GM18517 (cell line): ENCODE results near the gene NKAIN4.

Source experiments
- ATAC-seq: cut with Tn5 transposase; IDR thresholded peaks from one replicate; pipeline ENCODE4 v1.9.1; 2021; ENCODE audit warnings: mild to moderate bottlenecking, moderate library complexity; ENCODE audit not compliant: unreplicated experiment

Gene NKAIN4

DNA sequence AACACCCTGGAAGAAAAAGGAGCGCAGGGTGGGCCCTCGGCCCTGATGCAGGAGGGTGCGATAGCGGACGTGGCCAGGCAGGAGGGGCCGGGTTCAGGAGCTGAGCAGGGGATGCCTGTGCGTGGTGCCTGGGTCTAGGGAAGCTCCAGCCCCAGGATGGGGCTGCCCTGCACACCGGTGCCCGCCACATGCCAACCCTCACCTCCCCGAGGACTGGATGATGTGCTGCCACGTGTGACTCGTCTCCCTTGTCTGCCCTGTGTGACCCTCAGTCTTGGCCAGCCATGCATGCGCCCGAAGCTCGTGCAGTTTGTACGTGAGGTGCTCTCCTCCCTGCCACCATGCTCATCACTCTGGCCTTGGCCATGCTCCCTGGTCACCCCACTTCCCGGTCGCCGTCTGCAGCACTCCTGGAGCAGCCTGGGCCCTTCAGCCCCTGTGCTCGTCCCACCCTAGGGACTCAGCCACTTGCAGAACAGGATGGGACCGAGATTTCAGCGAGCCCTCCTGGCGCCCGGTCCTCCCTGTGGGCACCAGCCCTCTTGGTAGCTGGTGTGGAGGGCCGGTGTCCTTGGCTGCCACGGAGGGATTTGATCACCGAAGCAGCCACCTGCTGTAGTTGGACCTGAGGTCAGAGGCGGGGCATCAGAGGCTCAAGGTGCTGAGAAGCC is 34.5 kb upstream of the NKAIN4 start:
- ATAC-seq = no peak

DNA sequence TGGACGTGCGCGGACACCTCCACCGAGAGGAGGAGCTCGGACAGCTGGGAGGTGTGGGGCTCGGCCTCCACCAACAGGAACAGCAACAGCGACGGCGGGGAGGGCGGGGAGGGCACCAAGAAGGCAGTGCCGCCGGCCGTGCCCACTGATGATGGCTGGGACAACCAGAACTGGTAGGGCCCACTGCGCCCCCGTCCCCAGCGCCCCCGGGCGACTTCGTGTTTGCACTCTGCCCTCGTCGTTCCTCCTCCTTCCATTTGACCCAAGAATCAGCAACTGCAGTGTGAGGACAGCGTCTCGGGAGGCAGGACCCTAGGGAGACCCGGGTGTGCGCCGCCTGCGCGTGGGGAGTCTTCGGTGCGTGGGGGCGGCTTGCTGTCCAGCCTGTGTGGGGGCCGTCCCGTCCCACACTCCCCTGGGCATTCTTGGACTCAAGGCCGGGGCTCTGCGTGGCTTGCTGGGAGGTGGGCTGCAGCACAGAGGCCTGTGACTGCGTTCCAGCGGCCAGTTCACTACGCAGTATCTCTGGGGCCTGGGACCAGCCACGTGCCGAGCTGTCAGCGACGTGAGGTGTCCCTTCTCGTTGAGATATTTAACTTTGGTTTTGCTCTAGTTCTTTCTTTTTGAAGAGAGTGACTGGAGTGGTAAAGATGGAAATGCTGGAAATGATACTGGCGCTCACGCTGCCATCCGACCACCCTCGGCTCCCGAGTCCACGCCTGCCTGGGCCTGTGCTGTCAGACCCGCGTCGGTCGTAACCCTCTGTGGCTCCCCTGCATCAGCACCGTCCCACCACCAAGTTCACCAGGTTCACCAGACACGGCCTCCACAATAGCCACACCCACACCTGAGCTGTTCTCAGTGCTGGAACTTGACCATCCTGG is 33.7 kb upstream of the NKAIN4 start:
- ATAC-seq = no peak

DNA sequence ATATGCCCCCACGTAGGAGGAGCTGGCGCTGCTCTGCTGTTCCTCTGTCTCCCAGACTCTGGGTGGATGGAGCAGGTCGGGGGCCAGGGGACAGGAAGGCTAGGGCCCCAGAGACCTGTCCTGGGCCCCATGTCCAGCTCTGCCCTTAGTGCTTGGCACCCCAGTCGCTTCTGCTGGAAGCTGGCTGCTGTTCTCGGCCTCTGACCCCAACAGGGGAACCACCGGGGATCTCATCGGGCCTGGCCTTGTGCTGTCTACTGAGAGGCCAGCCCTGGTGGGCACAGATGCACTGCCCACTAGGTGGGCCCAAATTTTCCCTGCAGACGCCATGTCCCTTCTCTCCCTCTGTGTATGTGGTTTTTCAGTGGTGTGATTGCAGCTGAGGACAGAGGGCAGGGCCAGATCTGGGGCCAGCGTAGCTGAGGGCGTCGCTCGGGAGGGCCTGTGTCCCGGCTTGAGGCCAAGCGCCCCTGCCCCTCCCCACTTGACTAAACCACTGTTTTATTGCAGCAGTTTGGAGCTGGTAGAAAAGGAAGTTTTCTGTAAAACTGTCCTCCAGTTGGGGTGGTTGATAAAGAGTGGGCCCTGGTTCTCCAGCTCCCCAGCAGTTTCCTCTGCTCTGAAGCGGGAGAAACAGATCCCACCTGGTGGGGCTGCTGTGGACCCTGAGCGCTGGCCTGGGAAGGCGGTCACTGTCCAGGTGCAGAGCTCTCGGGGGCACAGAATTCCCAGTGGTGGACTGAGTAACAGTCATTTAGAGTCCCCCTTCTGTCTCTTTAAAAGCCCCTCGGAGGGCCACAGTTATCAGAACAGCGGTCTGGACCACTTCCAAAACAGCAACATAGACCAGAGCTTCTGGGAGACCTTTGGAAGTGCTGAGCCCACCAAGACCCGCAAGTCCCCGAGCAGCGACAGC is 32.8 kb upstream of the NKAIN4 start:
- ATAC-seq = no peak

DNA sequence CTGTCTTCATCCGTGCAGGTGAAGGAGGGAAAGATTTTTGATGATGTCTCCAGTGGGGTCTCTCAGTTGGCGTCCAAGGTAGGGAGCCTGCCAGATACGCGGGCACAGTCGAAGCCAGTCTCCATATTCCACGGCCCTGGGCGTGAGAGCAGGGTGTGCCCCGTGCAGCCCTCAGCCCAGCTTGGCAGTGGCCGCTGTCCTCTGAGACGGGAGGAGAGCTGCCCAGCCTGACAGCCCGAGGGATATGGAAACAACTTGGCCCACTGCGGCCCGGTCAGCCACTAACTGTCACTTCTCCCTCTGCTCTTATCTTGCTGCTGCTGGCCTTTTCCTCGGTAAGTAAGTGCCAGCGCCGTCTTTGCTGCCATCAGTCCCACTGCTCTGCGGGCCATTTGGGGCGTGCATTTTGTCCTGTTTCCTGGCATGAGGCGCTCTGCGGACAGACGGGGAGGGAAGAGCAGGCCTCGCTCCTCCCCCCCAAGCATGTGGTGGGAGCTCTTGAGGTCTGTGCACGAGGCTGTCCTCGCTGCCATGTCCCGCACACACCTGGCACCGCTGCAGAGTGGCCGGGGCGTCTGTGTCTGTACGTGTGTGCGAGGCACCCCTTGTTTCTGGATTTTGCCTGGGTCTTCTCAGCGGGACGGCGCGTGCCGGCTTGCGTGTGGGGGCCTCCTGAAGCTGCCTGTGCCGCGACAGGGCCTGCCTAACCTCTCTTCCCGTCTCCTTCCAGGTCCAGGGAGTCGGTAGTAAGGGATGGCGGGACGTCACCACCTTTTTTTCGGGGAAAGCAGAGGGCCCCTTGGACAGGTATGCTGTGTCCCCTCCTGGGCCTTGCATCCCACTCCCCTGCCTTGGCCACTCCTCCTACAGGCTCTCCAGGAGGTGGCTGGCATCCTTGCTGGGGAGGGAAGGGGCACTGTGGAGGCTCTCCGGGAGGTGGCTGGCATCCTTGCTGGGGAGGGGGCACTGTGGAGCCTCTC is 31.7 kb upstream of the NKAIN4 start:
- ATAC-seq = no peak

DNA sequence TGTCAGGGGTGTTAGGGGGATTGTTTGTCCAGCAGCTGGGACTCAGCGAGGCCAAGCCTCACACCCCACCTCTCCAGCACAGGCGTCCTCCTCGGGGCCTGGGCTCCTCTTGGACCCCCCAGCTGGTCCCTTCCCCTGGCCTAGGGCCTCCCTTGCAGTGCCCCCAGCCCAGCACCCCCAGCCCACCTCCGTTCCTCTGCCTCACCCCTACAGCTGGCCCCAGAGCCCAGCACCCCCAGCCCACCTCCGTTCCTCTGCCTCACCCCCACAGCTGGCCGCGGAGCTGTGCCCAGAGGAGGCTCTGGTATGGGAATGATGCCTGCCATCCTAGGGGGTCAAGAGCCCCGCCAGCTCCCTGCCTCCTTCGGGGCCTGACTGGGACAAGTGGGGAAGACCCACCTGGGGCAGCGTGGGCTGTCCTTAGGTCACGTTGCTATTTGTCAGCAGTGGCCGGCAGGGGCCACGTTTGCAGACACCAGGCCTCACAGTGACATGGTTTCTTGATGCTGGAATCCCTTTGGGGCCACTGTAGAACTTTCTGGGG is 30.8 kb upstream of the NKAIN4 start:
- ATAC-seq = no peak

DNA sequence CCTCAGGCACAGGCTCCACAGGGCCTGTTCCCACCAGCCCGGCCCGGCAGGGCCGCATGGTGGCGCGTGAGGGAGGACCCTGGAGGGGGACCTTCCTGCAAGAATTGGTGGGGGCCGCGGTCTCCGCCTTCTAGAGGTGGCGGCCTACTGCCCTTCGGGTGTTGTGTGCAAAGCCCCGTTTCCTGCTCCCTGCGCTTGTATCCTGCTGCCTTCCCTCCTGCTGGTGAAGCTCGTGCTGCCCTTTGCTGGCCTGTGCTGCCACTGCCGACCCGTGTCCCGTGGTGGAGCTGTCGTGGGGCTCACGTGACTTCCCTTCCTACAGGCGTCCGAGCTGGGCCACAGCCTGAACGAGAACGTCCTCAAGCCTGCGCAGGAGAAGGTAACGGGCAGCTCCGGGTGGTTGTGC is 30.3 kb upstream of the NKAIN4 start:
- no peak for ATAC-seq

DNA sequence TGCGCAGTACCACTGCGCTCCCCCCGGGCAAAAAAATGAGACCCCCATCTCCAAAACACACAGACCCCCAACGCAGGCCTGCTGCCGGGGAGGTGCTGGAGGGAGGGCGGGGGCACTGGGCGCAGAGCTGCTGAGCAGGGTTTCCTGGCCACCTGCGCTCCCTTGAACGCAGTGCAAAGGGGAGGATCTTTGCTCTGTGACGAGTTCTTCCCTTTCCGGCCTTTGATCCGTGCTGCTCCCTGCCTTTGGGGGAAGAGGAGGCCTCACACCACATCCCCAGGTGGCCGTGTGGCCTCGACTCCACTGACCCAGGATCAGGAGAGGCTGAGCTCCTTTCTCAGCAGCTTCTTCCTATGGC is 29.8 kb upstream of the NKAIN4 start:
- ATAC-seq = no peak

DNA sequence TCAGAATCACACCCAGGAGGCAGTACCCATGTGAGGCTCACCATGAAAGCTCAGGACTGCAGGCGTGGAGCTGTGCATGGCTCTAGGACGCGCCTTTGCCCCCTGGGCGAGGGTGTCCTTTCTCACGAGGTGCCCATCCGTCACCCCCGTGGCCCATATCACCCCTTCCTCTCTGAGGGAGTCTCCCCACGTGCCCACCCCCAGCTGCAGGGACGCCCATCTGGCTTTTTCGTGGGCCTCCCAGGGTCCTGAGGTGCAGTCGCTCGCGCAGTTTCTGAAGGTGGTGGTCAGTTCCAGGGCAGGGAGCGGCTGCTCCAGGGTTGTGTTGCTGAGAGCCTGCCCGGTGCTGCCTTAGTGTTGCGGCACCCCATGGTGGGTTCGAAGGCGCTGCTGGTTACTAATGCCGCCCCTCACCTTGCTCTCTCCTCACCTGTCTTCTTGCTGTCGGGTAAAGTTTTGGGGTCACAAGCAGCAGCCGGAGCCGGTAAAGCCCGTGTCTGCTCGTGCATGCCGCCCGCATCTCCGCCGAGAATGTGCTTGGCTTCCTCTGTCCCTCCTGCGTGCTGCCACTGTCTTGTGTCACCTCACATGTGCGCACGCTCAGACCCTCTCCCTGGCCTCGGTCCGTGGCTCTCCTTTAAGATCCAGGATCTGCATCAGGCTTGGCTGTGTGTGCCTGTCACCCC is 29.3 kb upstream of the NKAIN4 start:
- no peak for ATAC-seq

DNA sequence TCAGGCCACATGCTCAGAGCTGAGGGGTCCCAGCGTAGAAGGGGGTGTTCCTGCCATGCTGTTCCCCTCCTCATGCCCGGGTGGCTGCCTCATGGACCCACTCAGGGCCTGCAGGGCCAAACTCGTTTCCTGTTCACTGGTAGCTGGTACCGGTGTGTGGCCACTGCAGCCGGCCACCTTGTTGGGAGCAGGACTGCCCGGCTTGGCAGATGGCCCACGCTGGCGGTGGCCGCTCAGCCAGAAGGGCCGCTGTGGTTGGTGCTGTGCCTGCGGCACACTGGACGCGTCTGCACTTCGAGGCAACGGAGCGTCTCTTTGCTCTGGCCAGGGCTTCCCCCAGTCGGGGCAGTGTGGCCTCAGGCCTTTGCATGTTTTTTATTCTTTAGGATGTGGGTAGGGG is 28.7 kb upstream of the NKAIN4 start:
- ATAC-seq = no peak

DNA sequence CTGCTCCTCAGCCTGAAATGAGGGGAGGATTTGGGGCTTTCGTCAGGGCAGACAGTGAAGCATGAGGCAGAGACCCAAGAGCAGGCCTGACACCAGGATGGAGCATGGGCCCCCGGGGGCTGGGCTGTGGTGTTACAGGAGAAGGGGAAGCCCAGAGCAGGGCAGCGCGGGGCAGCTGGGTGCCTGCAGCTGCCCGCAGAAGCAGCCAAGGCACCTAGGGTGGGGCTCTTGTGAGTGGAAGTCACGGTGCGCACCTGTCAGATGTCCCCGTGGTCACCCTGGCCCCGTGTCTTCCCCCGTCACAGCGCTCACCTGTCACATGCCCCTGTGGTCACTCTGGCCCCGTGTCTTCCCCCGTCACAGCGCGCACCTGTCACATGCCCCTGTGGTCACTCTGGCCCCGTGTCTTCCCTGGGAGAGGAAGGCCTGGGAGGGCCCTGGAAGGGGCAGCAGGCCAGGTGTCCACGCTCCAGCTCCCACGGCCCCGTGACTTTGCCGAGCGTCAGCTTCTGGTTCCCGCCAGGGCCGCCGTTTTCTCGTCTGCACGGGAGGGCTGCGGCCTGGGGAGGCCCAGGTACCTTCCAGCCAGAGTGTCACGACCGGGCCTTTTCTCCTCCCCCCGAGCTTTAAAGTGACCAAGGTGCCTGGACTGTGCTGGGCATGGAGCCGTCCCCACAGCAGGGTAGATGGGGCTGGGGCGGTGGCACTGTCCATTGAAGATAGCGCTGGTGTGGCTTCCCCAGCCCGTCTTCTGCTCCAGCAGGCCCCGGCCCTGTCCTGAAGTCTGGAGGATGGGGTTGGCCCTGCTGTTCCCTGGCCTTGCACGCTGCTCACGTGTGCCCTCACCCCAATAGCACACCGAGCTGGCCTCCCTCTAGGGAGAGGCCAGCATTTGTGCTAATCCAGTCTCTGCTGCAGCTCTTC is 27.7 kb upstream of the NKAIN4 start:
- no peak for ATAC-seq

DNA sequence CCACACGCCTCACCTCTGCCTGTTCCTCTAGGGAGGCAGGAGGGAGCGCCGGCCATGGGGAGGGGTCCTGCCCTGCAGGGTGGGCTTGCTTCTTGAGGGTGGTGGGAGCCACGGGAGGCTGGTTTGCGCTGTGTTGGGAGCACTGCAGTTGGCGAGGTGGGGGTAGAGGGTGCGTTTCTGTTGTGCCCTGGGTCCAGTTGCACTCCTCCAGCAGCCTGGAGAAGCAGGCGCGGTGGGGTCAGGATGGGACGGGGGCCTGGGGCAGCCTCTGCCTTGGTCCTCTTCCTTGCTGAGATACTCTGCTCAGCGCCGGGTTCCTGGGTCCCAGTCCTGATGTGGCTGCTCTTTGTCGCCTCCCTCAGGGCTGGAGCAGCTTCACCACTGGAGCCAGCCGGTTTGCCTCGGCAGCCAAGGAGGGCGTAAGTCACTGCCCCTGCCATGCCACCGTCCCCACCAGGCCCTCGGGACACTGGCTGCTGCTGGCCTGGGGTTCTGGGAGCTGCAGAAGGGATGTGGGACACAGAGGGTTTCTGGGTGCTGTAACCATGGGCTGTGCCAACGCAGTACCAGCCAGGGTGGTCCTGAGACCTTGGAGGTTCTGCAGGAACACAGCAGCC is 26.8 kb upstream of the NKAIN4 start:
- ATAC-seq = no peak

DNA sequence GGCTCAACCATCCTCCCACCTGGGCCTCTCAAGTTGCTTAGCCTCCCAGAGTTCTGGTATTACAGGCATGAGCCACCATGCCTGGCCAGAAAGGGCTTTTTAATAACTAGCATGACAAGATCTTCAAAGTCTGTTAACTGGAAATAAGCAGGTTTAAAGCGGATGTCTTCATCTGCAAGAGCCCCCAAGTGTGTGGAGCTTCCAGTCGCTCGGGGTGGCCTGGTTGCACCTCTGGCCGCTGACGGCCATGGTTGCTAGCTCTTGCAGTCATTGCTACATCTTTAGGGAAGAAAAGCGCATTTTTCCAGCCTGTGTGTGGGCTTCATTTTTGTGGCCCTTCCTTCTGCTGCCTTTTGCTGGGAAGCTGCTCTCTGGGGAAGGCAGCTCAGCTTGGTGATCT is 26.1 kb upstream of the NKAIN4 start:
- ATAC-seq = no peak

DNA sequence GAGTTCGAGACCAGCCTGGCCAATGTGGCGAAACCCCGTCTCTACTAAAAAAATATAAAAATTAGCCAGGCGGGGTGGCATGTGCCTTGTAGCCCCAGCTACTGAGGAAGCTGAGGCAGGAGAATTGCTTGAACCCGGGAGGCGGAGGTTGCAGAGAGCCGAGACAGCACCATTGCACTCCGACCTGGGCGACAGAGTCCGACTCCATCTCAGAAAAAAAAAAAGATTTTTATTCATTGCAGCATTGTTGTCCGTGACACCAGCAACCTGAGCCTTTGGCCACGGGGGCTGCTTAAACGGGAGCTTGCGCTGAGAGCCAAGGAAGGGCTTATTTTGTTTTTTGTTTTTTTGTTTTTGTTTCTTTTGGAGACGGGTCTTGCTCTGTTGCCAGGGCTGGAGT is 25.7 kb upstream of the NKAIN4 start:
- ATAC-seq = no peak

DNA sequence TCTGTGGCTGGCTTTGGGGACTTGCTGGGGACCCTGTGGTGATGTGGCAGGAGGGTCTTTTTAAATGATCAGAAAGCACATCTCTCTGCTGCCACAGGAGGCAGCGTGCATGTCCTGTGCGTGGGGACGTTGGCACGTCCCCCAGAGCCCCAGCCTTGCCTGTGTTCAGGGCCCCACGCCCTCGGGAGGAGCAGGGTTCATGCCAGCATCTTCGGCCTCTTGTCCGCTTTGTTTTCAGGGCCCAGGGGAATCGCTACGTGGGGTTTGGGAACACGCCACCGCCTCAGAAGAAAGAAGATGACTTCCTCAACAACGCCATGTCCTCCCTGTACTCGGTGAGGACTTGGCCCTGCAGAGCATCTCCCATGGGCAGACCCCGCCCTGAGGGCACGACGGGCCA is 24.4 kb upstream of the NKAIN4 start:
- ATAC-seq = no peak

DNA sequence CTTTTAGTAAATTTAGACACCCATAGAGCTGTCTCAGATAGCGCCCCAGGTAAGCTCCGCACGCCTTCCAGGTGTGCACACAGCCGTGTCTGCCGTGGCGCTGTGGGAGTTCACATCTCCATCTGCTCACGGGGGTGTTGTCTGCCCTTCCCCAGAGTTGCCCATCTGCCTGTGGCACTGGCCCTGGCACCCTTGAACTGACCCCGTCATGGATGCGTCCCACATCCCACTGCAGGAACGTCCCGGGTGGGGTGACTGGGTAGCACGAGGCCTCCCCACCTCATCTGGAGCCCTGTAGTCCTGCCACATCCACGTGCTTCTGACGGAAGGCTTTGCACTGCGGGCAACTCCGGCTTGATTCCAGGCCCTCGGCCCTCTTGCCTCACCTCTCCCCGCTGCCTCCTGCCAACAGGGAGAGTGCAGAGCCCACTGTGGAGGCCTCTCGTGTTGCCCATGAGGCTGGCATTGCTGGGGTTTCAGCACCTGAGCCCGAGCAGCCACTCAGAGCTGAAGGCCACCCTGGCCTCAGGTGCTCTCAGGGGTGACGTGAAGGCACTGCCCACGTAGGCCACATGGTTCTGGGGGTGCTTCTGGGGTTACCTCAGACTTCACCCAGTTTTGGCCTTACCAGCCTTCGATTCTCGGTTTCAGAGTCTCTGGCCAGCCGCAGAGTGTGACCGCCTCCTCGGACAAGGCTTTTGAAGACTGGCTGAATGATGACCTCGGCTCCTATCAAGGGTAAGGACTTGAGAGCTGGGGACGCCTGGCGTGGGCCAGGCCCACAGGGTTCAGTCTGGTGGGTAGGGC is 23.4 kb upstream of the NKAIN4 start:
- ATAC-seq = no peak

DNA sequence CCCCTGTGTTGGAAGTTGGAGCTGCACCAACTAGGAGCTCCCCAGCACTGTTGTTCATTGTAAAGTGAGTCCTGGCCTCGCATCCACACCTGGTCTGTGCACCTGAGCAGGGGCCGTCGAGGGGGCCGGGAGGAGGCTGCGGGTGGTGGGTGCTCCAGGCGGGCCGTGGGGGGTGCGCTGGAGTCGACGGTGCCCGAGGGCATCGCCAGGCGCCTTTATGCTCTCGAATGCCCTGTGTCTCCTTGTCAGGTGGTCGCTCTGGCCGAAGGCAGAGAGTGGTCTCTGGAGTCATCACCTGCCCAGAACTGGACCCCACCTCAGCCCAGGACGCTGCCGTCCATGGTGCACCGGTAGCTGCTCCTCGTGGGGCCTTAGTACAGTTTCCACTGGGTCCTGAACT is 22.7 kb upstream of the NKAIN4 start:
- ATAC-seq = no peak

DNA sequence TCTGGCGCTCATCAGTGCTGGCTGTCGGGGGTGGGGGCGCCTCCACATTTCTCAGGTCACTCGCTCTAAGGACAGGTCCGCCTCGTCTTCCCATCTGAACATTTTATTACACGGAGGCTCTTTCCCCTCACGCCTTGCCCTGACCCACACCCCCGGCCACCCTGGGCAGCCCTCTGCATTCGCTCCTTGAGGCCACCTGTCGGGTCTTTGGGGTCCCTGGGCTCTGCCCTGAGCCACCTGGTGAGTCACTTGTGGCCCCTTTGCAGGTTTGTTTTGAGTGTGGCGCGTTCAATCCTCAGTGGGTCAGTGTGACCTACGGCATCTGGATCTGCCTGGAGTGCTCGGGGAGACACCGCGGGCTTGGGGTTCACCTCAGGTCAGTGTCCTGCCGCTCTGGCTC is 21.6 kb upstream of the NKAIN4 start:
- no peak for ATAC-seq
